Measurements from ENCODE around the gene UGT3A1. TPM values are rescaled to one million over a fixed set of nuclear protein-coding genes. Genes with fewer than 3 reads are reported as not detected.

The UGT3A1 gene
- total RNA-seq, 1 experiment from 2014 or later, result 2.1 TPM

GRCh38 chr5:36013182-36013581, 22.0 kb upstream of the UGT3A1 start (continued):
- TF ChIP-seq IRF2 (CRISPR knock-in tag; IDR thresholded peaks at IDR 0.05; ENCODE audit: borderline replicate concordance, low read depth), result no peak
- TF ChIP-seq TEAD1 (CRISPR knock-in tag; IDR thresholded peaks at IDR 0.05), result no peak
- no peak for TF ChIP-seq ZNF121 (CRISPR knock-in tag; IDR thresholded peaks at IDR 0.05)

GRCh38 chr5:36009698-36010097, 18.5 kb upstream of the UGT3A1 start:
- POLR2A ChIA-PET, result no interaction called here
- peaks cover 76% of the 10 kb centered on the region for H3K9me3 Mint-ChIP-seq
- no peak overlapping the region for H3K27ac Mint-ChIP-seq
- CTCF ChIA-PET, result no interaction called here
- no peaks in the 10 kb centered on the region for H3K4me1 Mint-ChIP-seq
- no peak overlapping the region for H3K4me3 Mint-ChIP-seq
- ATAC-seq, result no peak
- DNase-seq (ENCODE audit: low spot score), result no peak
- no peak for TF ChIP-seq HMGA2 (CRISPR knock-in tag; IDR thresholded peaks at IDR 0.05)
- TF ChIP-seq MYBL2 (CRISPR knock-in tag; IDR thresholded peaks at IDR 0.05), result no peak
- no peak for TF ChIP-seq ZNF512 (CRISPR knock-in tag; IDR thresholded peaks at IDR 0.05; ENCODE audit: borderline replicate concordance)
- no peak for TF ChIP-seq NFE2L1 (CRISPR knock-in tag; IDR thresholded peaks at IDR 0.05)
- no peak for TF ChIP-seq NFYB (CRISPR knock-in tag; conservative IDR thresholded peaks at IDR 0.05; ENCODE audit: low read depth)
- no peak for TF ChIP-seq ARID4B (CRISPR knock-in tag; IDR thresholded peaks at IDR 0.05; ENCODE audit: borderline replicate concordance)
- TF ChIP-seq USF1 (CRISPR knock-in tag; IDR thresholded peaks at IDR 0.05), result no peak
- TF ChIP-seq CREM (CRISPR knock-in tag; IDR thresholded peaks at IDR 0.05), result no peak
- no peak for TF ChIP-seq EMX1 (CRISPR knock-in tag; IDR thresholded peaks at IDR 0.05)
- no peak for TF ChIP-seq E2F4 (CRISPR knock-in tag; IDR thresholded peaks at IDR 0.05; ENCODE audit: borderline replicate concordance, low read depth)
- TF ChIP-seq CTCF (IDR thresholded peaks at IDR 0.05), result no peak
- no peak for TF ChIP-seq IRF1 (CRISPR knock-in tag; IDR thresholded peaks at IDR 0.05)
- no peak for TF ChIP-seq NR1H2 (CRISPR knock-in tag; IDR thresholded peaks at IDR 0.05)
- H3K27me3 Mint-ChIP-seq (ENCODE audit: low read depth), result peaks cover 12% of the 10 kb centered on the region
- H3K36me3 Mint-ChIP-seq, result peaks cover 51% of the 10 kb centered on the region

Data from WTC11 (cell line).